Nephron progenitor cell (in vitro differentiated cells): ENCODE measurements around the gene PTER.

Experiments
- DNase-seq: peaks from one replicate; pipeline ENCODE4 v3.0.0; 2021
- H3K27ac Mint-ChIP-seq: 2 replicates; pipeline ENCODE4 v1.8.0; 2021; ENCODE audit warnings: mild to moderate bottlenecking, moderate library complexity, mixed read lengths
- H3K27me3 Mint-ChIP-seq: 2 replicates; pipeline ENCODE4 v1.8.0; 2021; ENCODE audit warnings: mild to moderate bottlenecking, low read depth, mixed read lengths; ENCODE audit not compliant: poor library complexity
- H3K36me3 Mint-ChIP-seq: 2 replicates; pipeline ENCODE4 v1.8.0; 2021; ENCODE audit warnings: low read depth, mixed read lengths
- H3K4me1 Mint-ChIP-seq: 2 replicates; pipeline ENCODE4 v1.8.0; 2021; ENCODE audit warnings: mixed read lengths
- H3K4me3 Mint-ChIP-seq: 2 replicates; pipeline ENCODE4 v1.8.0; 2021; ENCODE audit warnings: mild to moderate bottlenecking, moderate library complexity, mixed read lengths
- H3K9me3 Mint-ChIP-seq: 2 replicates; pipeline ENCODE4 v1.8.0; 2021; ENCODE audit warnings: mild to moderate bottlenecking, moderate library complexity, mixed read lengths
- CTCF ChIP-seq: fragments of 200-600 bp; sonication (generic); IDR thresholded peaks from 2 replicates; pipeline ENCODE4 v1.5.0; 2021; ENCODE audit warnings: antibody characterized with exemption

The PTER gene

GRCh38 chr10:16493884-16494536 is 57.2 kb downstream of the PTER start:
- H3K27ac Mint-ChIP-seq: no peak overlapping the region
- H3K27me3 Mint-ChIP-seq: no peaks in the 10 kb centered on the region
- H3K36me3 Mint-ChIP-seq: peaks cover 14% of the 10 kb centered on the region
- no peak for DNase-seq
- no peaks in the 10 kb centered on the region for H3K9me3 Mint-ChIP-seq
- TF ChIP-seq CTCF: no peak
- no peak overlapping the region for H3K4me3 Mint-ChIP-seq
- peaks cover 25% of the 10 kb centered on the region for H3K4me1 Mint-ChIP-seq

- no peak for DNase-seq
- Mint-ChIP-seq H3K4me3 (no peak overlapping the region), H3K27ac (peak overlapping the region; percentile 76), H3K9me3 (no peaks in the 10 kb centered on the region), H3K27me3 (no peaks in the 10 kb centered on the region), H3K36me3 (peaks cover 13% of the 10 kb centered on the region), H3K4me1 (peaks cover 15% of the 10 kb centered on the region)
- TF ChIP-seq CTCF: no peak
These were observed 61.1 kb downstream of the PTER start for GRCh38 chr10:16497911-16498310.

- Mint-ChIP-seq H3K4me1 (peaks cover under 1% of the 10 kb centered on the region), H3K4me3 (no peak overlapping the region), H3K36me3 (peaks cover 9% of the 10 kb centered on the region), H3K9me3 (no peaks in the 10 kb centered on the region), H3K27ac (no peak overlapping the region), H3K27me3 (no peaks in the 10 kb centered on the region)
- no peak for DNase-seq
- no peak for TF ChIP-seq CTCF
These were observed 68.4 kb downstream of the PTER start for GRCh38 chr10:16505161-16505560.

- Mint-ChIP-seq H3K4me1 (peaks cover 11% of the 10 kb centered on the region), H3K36me3 (peaks cover 5% of the 10 kb centered on the region), H3K9me3 (no peaks in the 10 kb centered on the region), H3K4me3 (no peak overlapping the region), H3K27ac (peak overlapping the region; percentile 52), H3K27me3 (no peaks in the 10 kb centered on the region)
- no peak for TF ChIP-seq CTCF
- DNase-seq: no peak
These were observed 73.2 kb downstream of the PTER start for GRCh38 chr10:16509996-16510395.

GRCh38 chr10:16510843-16511242 is 74.0 kb downstream of the PTER start:
- H3K27ac Mint-ChIP-seq: no peak overlapping the region

More at GRCh38 chr10:16510843-16511242, 74.0 kb downstream of the PTER start:
- H3K27me3 Mint-ChIP-seq: no peaks in the 10 kb centered on the region
- TF ChIP-seq CTCF: no peak
- H3K4me1 Mint-ChIP-seq: peaks cover 11% of the 10 kb centered on the region
- H3K36me3 Mint-ChIP-seq: peaks cover 5% of the 10 kb centered on the region
- H3K4me3 Mint-ChIP-seq: no peak overlapping the region
- no peaks in the 10 kb centered on the region for H3K9me3 Mint-ChIP-seq
- DNase-seq: no peak
